Activated B cell treated with CpG ODN at 0.5 μM for 24 hours (primary cell): ENCODE measurements around the gene SNRNP48. TPM values are rescaled to one million over a fixed set of nuclear protein-coding genes. Genes with fewer than 3 reads are reported as not detected.

Source experiments
- ATAC-seq: fragments of 200-7000 bp; cut with Tn5 transposase; one replicate; pipeline ENCODE4 v1.10.0; 2021; ENCODE audit warnings: low read depth, mild to moderate bottlenecking, moderate library complexity
- CTCF ChIA-PET: fragments of 350-600 bp; sonication (Branson Sonifier 250); formaldehyde crosslinking; loops from one replicate; lab custom pipeline; 2021; ENCODE audit warnings: antibody characterized with exemption; lab: Charles Lee
- POLR2A ChIA-PET: fragments of 350-600 bp; sonication (Branson Sonifier 250); formaldehyde crosslinking; loops from one replicate; lab custom pipeline; 2021; ENCODE audit warnings: antibody characterized with exemption; lab: Charles Lee
- DNase-seq: peaks from one replicate; pipeline ENCODE4 v3.0.0; 2022
- H3K27ac Mint-ChIP-seq: one replicate; pipeline ENCODE4 v1.8.0; 2020; ENCODE audit warnings: mixed read lengths
- H3K27me3 Mint-ChIP-seq: one replicate; pipeline ENCODE4 v1.8.0; 2021; ENCODE audit warnings: mixed read lengths
- H3K36me3 Mint-ChIP-seq: one replicate; pipeline ENCODE4 v1.8.0; 2021; ENCODE audit warnings: low read depth, mixed read lengths
- H3K4me1 Mint-ChIP-seq: one replicate; pipeline ENCODE4 v1.8.0; 2021; ENCODE audit warnings: mixed read lengths
- H3K4me3 Mint-ChIP-seq: one replicate; pipeline ENCODE4 v1.8.0; 2020; ENCODE audit warnings: mild to moderate bottlenecking, mixed read lengths
- H3K9me3 Mint-ChIP-seq: one replicate; pipeline ENCODE4 v1.8.0; 2020; ENCODE audit warnings: mixed read lengths
- CTCF ChIP-seq: fragments of 200-600 bp; IDR thresholded peaks from one replicate; pipeline ENCODE4 v1.8.0; 2022; ENCODE audit warnings: antibody characterized with exemption, mild to moderate bottlenecking
- intact Hi-C: fragments of 100-400 bp; cut with micrococcal nuclease; formaldehyde crosslinking; loops from one replicate; pipeline ENCODE4 v1.15.1; 2024
- total RNA-seq: library from RNA; stranded (reverse); gene quantifications from 2 replicates; pipeline ENCODE4 v1.2.3, GENCODE V29; 2022

SNRNP48 gene
- total RNA-seq, 1 donor from 2014 or later = 18.7 TPM

GRCh38 chr6:7566617-7567173 lies 23.3 kb upstream of the SNRNP48 start:
- no peak overlapping the region for H3K27ac Mint-ChIP-seq
- H3K4me1 Mint-ChIP-seq = no peaks in the 10 kb centered on the region
- no peaks in the 10 kb centered on the region for H3K9me3 Mint-ChIP-seq
- no peaks in the 10 kb centered on the region for H3K36me3 Mint-ChIP-seq
- ATAC-seq (no peak), DNase-seq (no peak)
- no peak overlapping the region for H3K4me3 Mint-ChIP-seq
- H3K27me3 Mint-ChIP-seq = peaks cover 30% of the 10 kb centered on the region
- ChIA-PET CTCF (no interaction called here), POLR2A (no interaction called here)
- TF ChIP-seq CTCF = no peak
- intact Hi-C loops = no loop called here

GRCh38 chr6:7568021-7568420 lies 22.0 kb upstream of the SNRNP48 start:
- Mint-ChIP-seq H3K4me1 (no peaks in the 10 kb centered on the region), H3K9me3 (no peaks in the 10 kb centered on the region), H3K36me3 (no peaks in the 10 kb centered on the region), H3K4me3 (no peak overlapping the region), H3K27ac (no peak overlapping the region), H3K27me3 (peaks cover 27% of the 10 kb centered on the region)
- ATAC-seq = no peak
- CTCF ChIA-PET = no interaction called here
- TF ChIP-seq CTCF = no peak
- DNase-seq = no peak
- intact Hi-C loops = no loop called here
- POLR2A ChIA-PET = no interaction called here

- peaks cover 22% of the 10 kb centered on the region for H3K27me3 Mint-ChIP-seq
- CTCF ChIA-PET = no interaction called here
Observed at GRCh38 chr6:7569082-7569481, 20.9 kb upstream of the SNRNP48 start.

GRCh38 chr6:7572213-7572943 lies 17.6 kb upstream of the SNRNP48 start:
- H3K36me3 Mint-ChIP-seq = no peaks in the 10 kb centered on the region
- no peaks in the 10 kb centered on the region for H3K4me1 Mint-ChIP-seq
- peaks cover 21% of the 10 kb centered on the region for H3K27me3 Mint-ChIP-seq
- POLR2A ChIA-PET = no interaction called here
- intact Hi-C loops = no loop called here
- no peak overlapping the region for H3K27ac Mint-ChIP-seq
- TF ChIP-seq CTCF = no peak
- no peak for ATAC-seq
- no peak for DNase-seq
- CTCF ChIA-PET = no interaction called here
- H3K4me3 Mint-ChIP-seq = no peak overlapping the region
- no peaks in the 10 kb centered on the region for H3K9me3 Mint-ChIP-seq

More at GRCh38 chr6:7569082-7569481, 20.9 kb upstream of the SNRNP48 start:
- H3K4me3 Mint-ChIP-seq = no peak overlapping the region
- DNase-seq (no peak), ATAC-seq (no peak)
- no peaks in the 10 kb centered on the region for H3K36me3 Mint-ChIP-seq
- intact Hi-C loops = no loop called here
- TF ChIP-seq CTCF = no peak
- POLR2A ChIA-PET = no interaction called here
- no peak overlapping the region for H3K27ac Mint-ChIP-seq
- no peaks in the 10 kb centered on the region for H3K9me3 Mint-ChIP-seq
- no peaks in the 10 kb centered on the region for H3K4me1 Mint-ChIP-seq

- Mint-ChIP-seq H3K27me3 (peaks cover 14% of the 10 kb centered on the region), H3K4me1 (no peaks in the 10 kb centered on the region), H3K4me3 (no peak overlapping the region), H3K27ac (no peak overlapping the region), H3K36me3 (no peaks in the 10 kb centered on the region), H3K9me3 (no peaks in the 10 kb centered on the region)
- ATAC-seq (no peak), DNase-seq (no peak)
- intact Hi-C loops = no loop called here
- TF ChIP-seq CTCF = no peak
- CTCF ChIA-PET = no interaction called here
- POLR2A ChIA-PET = no interaction called here
Observed at GRCh38 chr6:7574500-7574899, 15.5 kb upstream of the SNRNP48 start.
